CD4-positive, CD25-positive, alpha-beta regulatory T cell (primary cell): ENCODE results near the gene RHOC. TPM values are rescaled to one million over a fixed set of nuclear protein-coding genes. Genes with fewer than 3 reads are reported as not detected.

Source experiments
- ATAC-seq, 2 donors: fragments of 150-1000 bp; cut with Tn5 transposase; one replicate each; pipeline ENCODE4 v1.10.0; 2021; ENCODE audit warnings: low read depth in 2 of 2, moderate number of reproducible peaks in 2 of 2, moderate library complexity in 1 of 2
- DNase-seq, 3 donors: peaks; one replicate each; pipeline versions ENCODE4 v3.0.0 to v3.0.0-alpha.2; 2012 to 2022; ENCODE audit warnings: mixed read lengths in 1 of 3
- H3K27ac ChIP-seq: one replicate; pipeline ENCODE4 v1.7.0; 2013; ENCODE audit warnings: mild to moderate bottlenecking, low read length; ENCODE audit not compliant: insufficient read depth, poor library complexity, severe bottlenecking
- H3K27me3 ChIP-seq: one replicate; pipeline ENCODE4 v1.7.0; 2013; ENCODE audit warnings: low read length; ENCODE audit not compliant: control insufficient read depth, insufficient read depth
- H3K36me3 ChIP-seq: one replicate; pipeline ENCODE4 v1.7.0; 2013; ENCODE audit warnings: mild to moderate bottlenecking, low read length, moderate library complexity; ENCODE audit not compliant: control insufficient read depth, insufficient read depth
- H3K4me1 ChIP-seq: 2 replicates; pipeline ENCODE4 v1.7.0; 2013; ENCODE audit warnings: mild to moderate bottlenecking, low read length; ENCODE audit not compliant: insufficient read depth, control insufficient read depth, poor library complexity, severe bottlenecking
- H3K4me3 ChIP-seq: one replicate; pipeline ENCODE4 v1.7.0; 2013; ENCODE audit warnings: low read depth, mild to moderate bottlenecking, low read length, moderate library complexity
- H3K9me3 ChIP-seq, 2 experiments: 1 replicate in 1 of 2; 2 replicates in 1 of 2; pipeline ENCODE4 v1.7.0; 2013; ENCODE audit warnings: low read length in 2 of 2, mild to moderate bottlenecking in 1 of 2, moderate library complexity in 1 of 2; ENCODE audit not compliant: control insufficient read depth in 2 of 2
- H3K27ac Mint-ChIP-seq, 3 donors: one replicate each; pipeline ENCODE4 v1.8.0; 2020 to 2022; ENCODE audit warnings: mild to moderate bottlenecking in 3 of 3, mixed read lengths in 3 of 3, moderate library complexity in 2 of 3
- H3K27me3 Mint-ChIP-seq: one replicate; pipeline ENCODE4 v1.8.0; 2022; ENCODE audit warnings: mild to moderate bottlenecking, mixed read lengths
- H3K36me3 Mint-ChIP-seq: one replicate; pipeline ENCODE4 v1.8.0; 2020; ENCODE audit warnings: mixed read lengths
- H3K4me1 Mint-ChIP-seq, 4 donors: one replicate each; pipeline ENCODE4 v1.8.0; 2020 to 2022; ENCODE audit warnings: mixed read lengths in 4 of 4, mild to moderate bottlenecking in 1 of 4
- H3K4me3 Mint-ChIP-seq, 4 donors: one replicate each; pipeline ENCODE4 v1.8.0; 2020 to 2022; ENCODE audit warnings: mild to moderate bottlenecking in 4 of 4, mixed read lengths in 4 of 4, moderate library complexity in 3 of 4
- H3K9me3 Mint-ChIP-seq, 7 donors: one replicate each; pipeline ENCODE4 v1.8.0; 2020 to 2022; ENCODE audit warnings: mixed read lengths in 7 of 7, mild to moderate bottlenecking in 3 of 7, moderate library complexity in 2 of 7
- polyA plus RNA-seq, 4 donors: library from polyadenylated mRNA; unstranded; fragments of 300-500 nt; fragmentation: Illumina TruSeq; gene quantifications; one replicate each; pipeline ENCODE4 v1.2.3, GENCODE V29; 2021
- total RNA-seq: library from RNA; stranded (reverse); gene quantifications from one replicate; pipeline ENCODE4 v1.2.3, GENCODE V29; 2022

Gene RHOC
- total and polyA plus RNA-seq, 5 donors from 2014 or later = 17.4 to 34.1 (median 28.8) TPM

DNA sequence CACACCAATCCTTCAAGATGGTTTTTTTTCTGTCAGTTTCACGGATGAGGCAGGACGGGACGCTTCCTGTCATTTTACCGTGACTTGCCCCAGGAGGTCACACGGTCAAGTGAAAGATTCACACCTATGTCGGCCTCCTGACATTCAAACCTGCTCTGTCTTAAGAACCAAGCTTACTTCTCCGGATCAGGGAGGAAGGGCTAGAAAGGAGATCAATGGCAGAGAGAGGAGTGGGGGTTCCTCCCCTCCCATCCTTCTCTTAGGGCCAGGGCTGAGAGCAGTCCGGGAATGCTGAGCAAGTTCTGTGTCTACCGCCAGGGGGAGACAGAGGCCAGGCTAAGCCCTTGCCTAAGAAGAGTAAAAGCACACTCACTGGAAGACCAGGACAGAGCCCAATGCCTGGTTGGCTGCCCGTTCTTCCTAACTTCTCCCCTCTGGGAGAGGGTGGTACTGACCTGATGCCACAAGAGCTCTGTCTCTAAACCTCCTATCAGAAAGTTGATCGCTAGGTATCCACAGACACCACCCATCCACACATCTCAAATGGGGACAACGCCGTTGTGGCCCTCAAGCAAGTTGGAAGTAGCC, 9.3 kb upstream of the RHOC start:
- Histone ChIP-seq H3K4me1 (peaks cover 35% of the 10 kb centered on the region), H3K9me3 (no peaks in the 10 kb centered on the region), H3K27me3 (no peaks in the 10 kb centered on the region), H3K36me3 (no peaks in the 10 kb centered on the region), H3K4me3 (peak overlapping the region; percentile 86), H3K27ac (no peak overlapping the region)
- Mint-ChIP-seq H3K36me3 (no peaks in the 10 kb centered on the region), H3K27ac (peak overlapping the region in 2 of 3 donors; percentile 82 to 89), H3K9me3 (no peaks in the 10 kb centered on the region), H3K4me3 (peak overlapping the region; percentile 91 to 95 (median 92)), H3K4me1 (peaks cover 6 to 32% (median 22%) of the 10 kb centered on the region in 4 donors), H3K27me3 (peaks cover 40% of the 10 kb centered on the region)
- DNase-seq = peak; percentile 67 to 84 (median 69)
- peak in 1 of 2 donors; percentile 11 for ATAC-seq

- Histone ChIP-seq H3K4me1 (peaks cover 35% of the 10 kb centered on the region), H3K4me3 (peak within 1 kb of the TSS; percentile 86), H3K27me3 (no peaks in the 10 kb centered on the region), H3K36me3 (no peaks in the 10 kb centered on the region), H3K27ac (peak within 1 kb of the TSS; percentile 55), H3K9me3 (no peaks in the 10 kb centered on the region)
- H3K27me3 Mint-ChIP-seq = peaks cover 35% of the 10 kb centered on the region
- peaks cover 6 to 32% (median 22%) of the 10 kb centered on the region in 4 donors for H3K4me1 Mint-ChIP-seq
- H3K36me3 Mint-ChIP-seq = no peaks in the 10 kb centered on the region
- no peaks in the 10 kb centered on the region for H3K9me3 Mint-ChIP-seq
- ATAC-seq = peak; percentile 86 to 90
- peak within 1 kb of the TSS in 2 of 3 donors; percentile 82 to 89 for H3K27ac Mint-ChIP-seq
- peak; percentile 95 to 97 (median 96) for DNase-seq
- H3K4me3 Mint-ChIP-seq = peak within 1 kb of the TSS; percentile 91 to 95 (median 92)
Measured at GRCh38 chr1:112715264-112716053, 8.5 kb upstream of the RHOC start, which contains the start of gene PPM1J. PPM1J (minus strand) TSS chr1:112715332; CDS start chr1:112715301, 31 bp downstream.

GRCh38 chr1:112714313-112715263, 7.7 kb upstream of the RHOC start:
- DNase-seq = peak in 1 of 3 donors; percentile 17

DNA sequence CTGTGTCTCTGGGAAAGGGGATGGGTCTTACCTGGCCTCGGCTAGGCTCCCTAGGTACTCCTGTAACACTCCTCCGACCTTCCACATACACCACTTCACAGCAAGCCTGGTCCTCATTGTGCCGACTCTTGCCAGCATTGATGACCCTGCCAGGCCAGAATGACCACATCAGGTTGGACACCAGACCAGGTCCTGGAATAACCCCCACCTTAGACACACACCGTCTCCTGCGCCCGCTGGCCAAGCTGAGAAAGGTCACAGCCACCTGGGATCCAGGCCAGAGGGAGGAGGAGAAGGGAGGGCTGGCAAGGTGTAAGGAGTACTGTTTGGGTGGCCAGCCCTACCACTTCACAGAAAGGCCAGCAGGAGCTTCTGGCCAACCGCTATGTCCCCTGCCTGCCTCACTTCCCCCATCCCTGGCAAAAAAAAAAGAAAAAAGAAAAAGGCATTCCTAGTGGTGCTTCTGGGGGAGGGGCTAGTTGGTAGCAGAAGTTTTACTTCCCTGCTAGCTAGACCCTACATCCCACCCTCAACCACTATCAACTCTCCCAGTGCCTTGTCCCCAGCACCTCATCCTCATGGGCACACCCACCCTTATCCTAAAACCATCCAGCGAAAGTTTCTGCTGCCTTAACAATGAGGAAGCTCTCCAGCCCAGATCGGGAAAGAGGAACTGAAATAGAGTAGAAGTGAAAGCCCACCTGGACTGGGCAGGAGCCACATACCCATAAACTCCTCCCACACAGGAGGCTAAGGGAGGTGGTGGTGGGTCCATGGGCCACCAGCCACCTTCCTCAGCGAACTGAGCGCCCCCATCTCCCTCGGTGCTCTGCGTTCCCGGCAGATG, 6.8 kb upstream of the RHOC start:
- no peak overlapping the region for H3K4me3 ChIP-seq
- DNase-seq = no peak
- H3K4me1 ChIP-seq = peaks cover 30% of the 10 kb centered on the region
- H3K9me3 ChIP-seq = no peaks in the 10 kb centered on the region
- ATAC-seq = no peak
- peaks cover 42% of the 10 kb centered on the region for H3K27me3 Mint-ChIP-seq
- no peaks in the 10 kb centered on the region for H3K27me3 ChIP-seq
- peaks cover 6 to 32% (median 22%) of the 10 kb centered on the region in 4 donors for H3K4me1 Mint-ChIP-seq
- H3K36me3 ChIP-seq = no peaks in the 10 kb centered on the region
- H3K4me3 Mint-ChIP-seq = peak overlapping the region; percentile 56 to 68 (median 68)
- H3K9me3 Mint-ChIP-seq = peaks cover 0 to 2% (median 0%) of the 10 kb centered on the region in 7 donors
- H3K27ac Mint-ChIP-seq = peak overlapping the region in 2 of 3 donors; percentile 31 to 52
- no peak overlapping the region for H3K27ac ChIP-seq
- no peaks in the 10 kb centered on the region for H3K36me3 Mint-ChIP-seq

More at GRCh38 chr1:112714313-112715263, 7.7 kb upstream of the RHOC start:
- H3K4me3 Mint-ChIP-seq = peak overlapping the region; percentile 80 to 87 (median 83)
- no peaks in the 10 kb centered on the region for H3K27me3 ChIP-seq
- H3K9me3 Mint-ChIP-seq = peaks cover 0 to under 1% (median 0%) of the 10 kb centered on the region in 7 donors
- H3K36me3 ChIP-seq = no peaks in the 10 kb centered on the region
- H3K27me3 Mint-ChIP-seq = peaks cover 39% of the 10 kb centered on the region
- peak overlapping the region; percentile 55 for H3K27ac ChIP-seq
- H3K4me3 ChIP-seq = no peak overlapping the region
- H3K9me3 ChIP-seq = no peaks in the 10 kb centered on the region
- peaks cover 35% of the 10 kb centered on the region for H3K4me1 ChIP-seq
- no peaks in the 10 kb centered on the region for H3K36me3 Mint-ChIP-seq
- peaks cover 6 to 32% (median 22%) of the 10 kb centered on the region in 4 donors for H3K4me1 Mint-ChIP-seq
- ATAC-seq = no peak
- H3K27ac Mint-ChIP-seq = no peak overlapping the region

GRCh38 chr1:112712701-112713128, 5.8 kb upstream of the RHOC start:
- H3K27ac ChIP-seq = no peak overlapping the region
- H3K36me3 Mint-ChIP-seq = no peaks in the 10 kb centered on the region
- peaks cover 25% of the 10 kb centered on the region for H3K4me1 ChIP-seq
- ATAC-seq = no peak
- no peak for DNase-seq
- no peaks in the 10 kb centered on the region for H3K27me3 ChIP-seq
- no peaks in the 10 kb centered on the region for H3K9me3 ChIP-seq
- H3K4me3 ChIP-seq = no peak overlapping the region
- peaks cover 0 to 2% (median 0%) of the 10 kb centered on the region in 7 donors for H3K9me3 Mint-ChIP-seq
- H3K27me3 Mint-ChIP-seq = peaks cover 48% of the 10 kb centered on the region
- H3K4me3 Mint-ChIP-seq = peak overlapping the region in 2 of 4 donors; percentile 57 to 67
- H3K36me3 ChIP-seq = no peaks in the 10 kb centered on the region
- peaks cover 6 to 29% (median 21%) of the 10 kb centered on the region in 4 donors for H3K4me1 Mint-ChIP-seq
- peak overlapping the region in 1 of 3 donors; percentile 43 for H3K27ac Mint-ChIP-seq

DNA sequence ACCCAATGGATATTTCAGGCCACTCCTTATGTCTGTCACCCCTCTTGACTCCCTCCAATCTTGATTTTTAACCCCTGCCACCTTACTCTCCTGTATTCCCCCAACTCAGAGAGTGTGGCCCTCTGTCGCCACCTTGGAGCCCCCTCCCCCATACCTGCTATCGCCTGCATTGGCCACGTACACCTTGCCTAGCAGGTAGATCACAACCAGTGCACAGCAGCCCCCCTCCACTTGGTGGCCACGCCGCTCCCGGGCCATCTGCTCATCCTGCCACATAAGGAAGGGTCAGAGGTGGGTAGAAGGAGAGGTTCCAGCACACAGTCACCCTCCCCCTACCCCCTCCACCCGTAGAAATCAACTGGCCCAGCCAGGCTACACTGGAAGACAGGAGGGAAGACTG, 5.3 kb upstream of the RHOC start:
- H3K4me1 Mint-ChIP-seq = peaks cover 6 to 30% (median 19%) of the 10 kb centered on the region in 4 donors

More for the DNA sequence above, 5.3 kb upstream of the RHOC start:
- H3K9me3 Mint-ChIP-seq = peaks cover 0 to 2% (median 0%) of the 10 kb centered on the region in 7 donors
- Histone ChIP-seq H3K4me1 (peaks cover 30% of the 10 kb centered on the region), H3K36me3 (no peaks in the 10 kb centered on the region), H3K4me3 (no peak overlapping the region), H3K27ac (no peak overlapping the region), H3K27me3 (no peaks in the 10 kb centered on the region), H3K9me3 (no peaks in the 10 kb centered on the region)
- H3K4me3 Mint-ChIP-seq = peak overlapping the region in 1 of 4 donors; percentile 67
- DNase-seq (no peak), ATAC-seq (no peak)
- no peaks in the 10 kb centered on the region for H3K36me3 Mint-ChIP-seq
- peaks cover 49% of the 10 kb centered on the region for H3K27me3 Mint-ChIP-seq
- H3K27ac Mint-ChIP-seq = peak overlapping the region in 1 of 3 donors; percentile 43
